Right hindlimb (tissue), 1 donor: ENCODE measurements around the gene KPNB1.

Experiments used
- DNase-seq: peaks from one replicate; pipeline ENCODE4 v3.0.0-alpha.2; 2018

The KPNB1 gene

GRCh38 chr17:47733047-47733673, 83.4 kb downstream of the KPNB1 start, which contains the start of gene TBX21:
TSS of gene TBX21 (plus strand) at chr17:47733236. CDS start at chr17:47733455, 219 bp downstream.
- DNase-seq, result peak; percentile 51

GRCh38 chr17:47733674-47734410, 84.1 kb downstream of the KPNB1 start:
- no peak for DNase-seq

GRCh38 chr17:47735139-47735464, 85.4 kb downstream of the KPNB1 start:
- DNase-seq, result no peak
